Stimulated activated effector memory CD8-positive, alpha-beta T cell treated with anti-CD3 and anti-CD28 coated beads, Interleukin-12 subunit alpha, Interleukin-12 subunit beta, amount 100 ng/mL, for 72 hours (primary cell): Measurements from ENCODE around the gene CSGALNACT2.

Experiments used
- ATAC-seq: fragments of 150-1000 bp; cut with Tn5 transposase; 2 replicates; pipeline ENCODE4 v1.10.0; 2021
- DNase-seq, 2 donors: peaks; one replicate each; pipeline ENCODE4 v3.0.0; 2021 to 2022; ENCODE audit warnings: low spot score in 2 of 2
- H3K27ac Mint-ChIP-seq: one replicate; pipeline ENCODE4 v1.8.0; 2022; ENCODE audit warnings: mild to moderate bottlenecking, mixed read lengths
- H3K36me3 Mint-ChIP-seq: one replicate; pipeline ENCODE4 v1.8.0; 2022; ENCODE audit warnings: mild to moderate bottlenecking, mixed read lengths
- H3K4me1 Mint-ChIP-seq: one replicate; pipeline ENCODE4 v1.8.0; 2022; ENCODE audit warnings: mixed read lengths
- H3K4me3 Mint-ChIP-seq: one replicate; pipeline ENCODE4 v1.8.0; 2022; ENCODE audit warnings: mild to moderate bottlenecking, mixed read lengths
- H3K9me3 Mint-ChIP-seq: one replicate; pipeline ENCODE4 v1.8.0; 2022; ENCODE audit warnings: mixed read lengths

Gene CSGALNACT2

DNA sequence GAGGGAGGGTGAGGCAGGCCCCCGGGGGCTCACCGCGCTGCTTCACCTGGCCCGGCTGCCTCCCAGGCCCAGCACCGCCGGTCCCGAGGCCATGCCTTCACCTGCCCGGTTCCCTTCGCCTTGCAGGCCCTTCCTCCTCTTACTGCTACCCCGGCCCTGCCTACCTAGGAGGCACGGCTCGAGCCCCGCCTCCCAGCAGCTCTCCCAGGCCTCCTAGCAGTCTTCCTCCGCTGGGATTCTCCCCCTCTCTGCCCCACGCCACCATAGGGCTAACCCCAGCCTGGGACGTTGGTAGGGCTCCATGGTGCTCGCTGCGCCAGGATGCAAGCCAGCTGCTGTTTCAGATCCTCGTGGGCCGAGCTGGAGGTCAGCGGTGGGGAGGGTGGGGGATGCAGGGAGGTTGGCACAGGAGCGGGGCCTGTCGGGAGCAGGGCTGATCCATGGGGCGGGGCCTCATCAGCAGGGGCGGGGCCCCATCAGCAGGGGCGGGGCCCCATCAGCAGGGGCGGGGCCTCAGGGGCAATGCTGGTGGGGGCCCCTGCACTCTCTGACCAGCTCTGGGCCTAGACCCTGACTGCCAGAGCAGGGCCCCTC lies 65.3 kb downstream of the CSGALNACT2 start:
- Mint-ChIP-seq H3K27ac (no peak overlapping the region), H3K9me3 (no peaks in the 10 kb centered on the region), H3K4me3 (peak overlapping the region; percentile 17), H3K4me1 (peaks cover 18% of the 10 kb centered on the region), H3K36me3 (no peaks in the 10 kb centered on the region)
- ATAC-seq (no peak), DNase-seq (peak; percentile 2 to 51)

DNA sequence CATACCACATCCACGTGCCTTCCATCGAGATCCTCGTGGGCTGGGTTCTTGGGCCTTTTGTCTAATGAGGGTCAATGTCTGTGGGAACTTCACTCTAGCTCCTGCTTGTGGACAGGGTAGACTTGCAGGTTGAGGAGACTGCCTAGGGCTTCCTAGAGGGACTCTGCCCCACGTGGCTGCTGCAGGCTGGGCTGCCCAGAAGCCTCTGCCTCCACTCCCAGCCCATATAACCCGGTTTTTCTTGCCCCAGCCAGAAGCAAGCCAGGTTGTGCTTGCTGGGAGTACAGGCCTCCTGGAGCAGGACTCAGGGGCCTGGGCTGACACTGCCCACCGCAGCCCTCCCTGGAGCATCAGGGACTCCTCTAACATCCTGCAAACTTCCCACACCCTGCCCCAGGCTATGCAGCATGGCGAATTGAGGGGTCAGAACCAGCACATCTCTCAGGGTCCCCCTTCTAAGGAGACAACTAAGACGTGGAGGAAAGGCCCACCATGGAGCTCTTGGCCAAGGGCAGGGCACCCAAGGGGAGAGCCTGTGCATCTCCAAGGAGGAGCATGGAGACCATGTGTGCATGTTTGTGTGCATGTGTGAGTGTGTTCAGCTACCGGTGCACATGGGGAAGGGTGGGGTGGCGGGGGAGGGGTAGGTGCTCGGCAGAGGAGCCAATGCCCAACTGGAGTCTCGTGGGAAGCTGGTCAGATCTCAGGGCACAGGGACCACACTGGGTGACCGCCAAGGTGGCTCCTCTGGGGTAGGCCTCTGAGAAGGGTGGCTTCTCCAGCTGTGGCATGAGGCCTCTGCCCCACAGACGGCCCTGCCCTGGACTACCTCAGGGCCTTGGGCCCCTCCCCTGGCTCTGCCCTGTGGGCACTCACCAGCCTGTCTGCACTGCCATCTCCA lies 66.0 kb downstream of the CSGALNACT2 start:
- Mint-ChIP-seq H3K9me3 (no peaks in the 10 kb centered on the region), H3K4me3 (peak overlapping the region; percentile 17), H3K36me3 (no peaks in the 10 kb centered on the region), H3K27ac (no peak overlapping the region), H3K4me1 (peaks cover 18% of the 10 kb centered on the region)
- DNase-seq (no peak), ATAC-seq (peak; percentile 1)

GRCh38 chr10:43204943-43205671 lies 66.9 kb downstream of the CSGALNACT2 start:
- ATAC-seq (peak; percentile 71), DNase-seq (peak in 1 of 2 donors; percentile 75)
- Mint-ChIP-seq H3K4me1 (peaks cover 18% of the 10 kb centered on the region), H3K36me3 (no peaks in the 10 kb centered on the region), H3K27ac (peak overlapping the region; percentile 65), H3K9me3 (no peaks in the 10 kb centered on the region), H3K4me3 (no peak overlapping the region)

- H3K36me3 Mint-ChIP-seq: no peaks in the 10 kb centered on the region
- no peak overlapping the region for H3K27ac Mint-ChIP-seq
- H3K4me3 Mint-ChIP-seq: no peak overlapping the region
- no peaks in the 10 kb centered on the region for H3K9me3 Mint-ChIP-seq
- no peak for DNase-seq
- H3K4me1 Mint-ChIP-seq: peaks cover 18% of the 10 kb centered on the region
- no peak for ATAC-seq
Measured at GRCh38 chr10:43205681-43206390, 67.6 kb downstream of the CSGALNACT2 start.

DNA sequence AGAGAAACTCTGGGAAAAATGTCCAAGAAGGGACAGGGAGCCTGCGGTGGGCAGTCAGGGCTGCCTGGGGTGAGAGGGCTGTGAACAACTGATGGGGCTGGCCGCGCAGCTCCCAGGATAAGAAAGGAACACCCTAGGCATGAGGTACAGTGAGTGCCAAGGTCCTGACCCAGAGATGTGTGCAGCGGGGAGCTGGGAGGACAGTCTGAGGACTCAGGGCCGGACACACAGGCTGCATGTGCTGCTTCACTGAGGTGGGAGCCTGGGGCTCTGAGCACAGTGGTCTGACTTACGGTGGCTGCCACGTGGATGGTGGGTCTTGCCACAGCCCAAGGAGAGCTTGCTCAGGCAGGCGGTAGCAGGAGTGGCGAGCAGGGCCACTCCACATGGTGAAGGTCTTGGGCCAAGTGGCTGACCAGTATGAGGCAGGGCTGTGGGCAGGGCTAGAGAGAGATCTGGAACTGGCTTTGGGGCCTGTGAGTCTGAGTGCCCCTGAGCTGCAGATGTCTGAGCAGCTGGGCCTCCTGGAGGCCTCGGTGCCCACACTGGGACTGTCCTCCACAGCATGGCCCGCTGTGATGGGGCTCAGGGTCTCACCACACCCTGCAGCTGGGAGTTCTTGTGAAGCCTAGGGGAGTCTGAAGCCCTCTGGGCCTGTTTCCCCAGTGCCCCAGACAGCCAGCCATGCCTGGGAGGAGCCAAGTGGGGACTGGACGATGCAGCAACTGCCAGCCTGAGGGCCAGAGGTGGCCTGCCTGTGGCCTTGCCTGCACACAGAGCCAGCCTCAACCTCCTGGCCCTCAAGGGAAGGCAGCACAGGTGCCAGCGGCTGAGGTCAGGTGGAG lies 68.4 kb downstream of the CSGALNACT2 start:
- no peaks in the 10 kb centered on the region for H3K9me3 Mint-ChIP-seq
- no peak overlapping the region for H3K4me3 Mint-ChIP-seq
- no peaks in the 10 kb centered on the region for H3K36me3 Mint-ChIP-seq
- no peak for DNase-seq
- peaks cover 18% of the 10 kb centered on the region for H3K4me1 Mint-ChIP-seq
- H3K27ac Mint-ChIP-seq: peak overlapping the region; percentile 23
- ATAC-seq: no peak

GRCh38 chr10:43208147-43209073 lies 70.2 kb downstream of the CSGALNACT2 start:
- DNase-seq: no peak

GRCh38 chr10:43209074-43209455 lies 70.8 kb downstream of the CSGALNACT2 start:
- H3K4me3 Mint-ChIP-seq: no peak overlapping the region
- DNase-seq (no peak), ATAC-seq (no peak)
- H3K27ac Mint-ChIP-seq: peak overlapping the region; percentile 63
- H3K4me1 Mint-ChIP-seq: peaks cover 14% of the 10 kb centered on the region
- no peaks in the 10 kb centered on the region for H3K9me3 Mint-ChIP-seq
- H3K36me3 Mint-ChIP-seq: no peaks in the 10 kb centered on the region

More at GRCh38 chr10:43208147-43209073, 70.2 kb downstream of the CSGALNACT2 start:
- Mint-ChIP-seq H3K36me3 (no peaks in the 10 kb centered on the region), H3K9me3 (no peaks in the 10 kb centered on the region), H3K4me1 (peaks cover 11% of the 10 kb centered on the region), H3K4me3 (no peak overlapping the region), H3K27ac (no peak overlapping the region)
- ATAC-seq: no peak

- DNase-seq: no peak
Measured at GRCh38 chr10:43209651-43210141, 71.5 kb downstream of the CSGALNACT2 start.

GRCh38 chr10:43210556-43210955 lies 72.3 kb downstream of the CSGALNACT2 start:
- H3K9me3 Mint-ChIP-seq: no peaks in the 10 kb centered on the region
- H3K4me3 Mint-ChIP-seq: no peak overlapping the region
- ATAC-seq: peak; percentile 25
- DNase-seq: no peak
- peaks cover 9% of the 10 kb centered on the region for H3K4me1 Mint-ChIP-seq
- no peaks in the 10 kb centered on the region for H3K36me3 Mint-ChIP-seq
- no peak overlapping the region for H3K27ac Mint-ChIP-seq

More at GRCh38 chr10:43209651-43210141, 71.5 kb downstream of the CSGALNACT2 start:
- Mint-ChIP-seq H3K9me3 (no peaks in the 10 kb centered on the region), H3K4me3 (no peak overlapping the region), H3K27ac (peak overlapping the region; percentile 63), H3K4me1 (peaks cover 18% of the 10 kb centered on the region), H3K36me3 (no peaks in the 10 kb centered on the region)
- ATAC-seq: no peak

GRCh38 chr10:43211030-43211429 lies 72.8 kb downstream of the CSGALNACT2 start:
- H3K27ac Mint-ChIP-seq: peak overlapping the region; percentile 23
- H3K9me3 Mint-ChIP-seq: no peaks in the 10 kb centered on the region
- peaks cover 7% of the 10 kb centered on the region for H3K4me1 Mint-ChIP-seq
- DNase-seq (no peak), ATAC-seq (peak; percentile 16)
- no peaks in the 10 kb centered on the region for H3K36me3 Mint-ChIP-seq
- H3K4me3 Mint-ChIP-seq: no peak overlapping the region

GRCh38 chr10:43211431-43212042 lies 73.3 kb downstream of the CSGALNACT2 start:
- DNase-seq: no peak
- no peak for ATAC-seq
- peaks cover 7% of the 10 kb centered on the region for H3K4me1 Mint-ChIP-seq
- H3K9me3 Mint-ChIP-seq: no peaks in the 10 kb centered on the region
- no peak overlapping the region for H3K4me3 Mint-ChIP-seq
- no peaks in the 10 kb centered on the region for H3K36me3 Mint-ChIP-seq
- H3K27ac Mint-ChIP-seq: peak overlapping the region; percentile 23

- no peak for ATAC-seq
- H3K27ac Mint-ChIP-seq: peak overlapping the region; percentile 17
Measured at GRCh38 chr10:43212043-43212721, 73.9 kb downstream of the CSGALNACT2 start.

More at GRCh38 chr10:43212043-43212721, 73.9 kb downstream of the CSGALNACT2 start:
- H3K4me1 Mint-ChIP-seq: peaks cover 9% of the 10 kb centered on the region
- no peak overlapping the region for H3K4me3 Mint-ChIP-seq
- H3K36me3 Mint-ChIP-seq: no peaks in the 10 kb centered on the region
- no peak for DNase-seq
- H3K9me3 Mint-ChIP-seq: no peaks in the 10 kb centered on the region
